Astrocyte of the cerebellum (primary cell): Measurements from ENCODE around the gene GFI1B.
"Not testable (repeated sequence)": the region's sequence is repeated elsewhere in the genome, so short reads cannot be mapped to it uniquely, and the experiment has no call there.

Experiments
- DNase-seq: peaks from one replicate; pipeline ENCODE4 v3.0.0-alpha.2; 2011; ENCODE audit warnings: low read depth
- H3K4me3 ChIP-seq: 2 replicates; pipeline ENCODE4 v1.5.1; 2011; ENCODE audit warnings: mild to moderate bottlenecking, low read depth, low read length, moderate library complexity
- CTCF ChIP-seq: IDR thresholded peaks from 2 replicates; pipeline ENCODE4 v1.5.1; 2012; ENCODE audit warnings: low read length, low read depth, moderate library complexity, mild to moderate bottlenecking; ENCODE audit errors: missing control alignments
- in situ Hi-C: cut with HindIII; loops from 2 replicates; pipeline ENCODE4 v1.10.0; 2017; ENCODE audit warnings: low sequenced_read_pairs

GFI1B gene

DNA sequence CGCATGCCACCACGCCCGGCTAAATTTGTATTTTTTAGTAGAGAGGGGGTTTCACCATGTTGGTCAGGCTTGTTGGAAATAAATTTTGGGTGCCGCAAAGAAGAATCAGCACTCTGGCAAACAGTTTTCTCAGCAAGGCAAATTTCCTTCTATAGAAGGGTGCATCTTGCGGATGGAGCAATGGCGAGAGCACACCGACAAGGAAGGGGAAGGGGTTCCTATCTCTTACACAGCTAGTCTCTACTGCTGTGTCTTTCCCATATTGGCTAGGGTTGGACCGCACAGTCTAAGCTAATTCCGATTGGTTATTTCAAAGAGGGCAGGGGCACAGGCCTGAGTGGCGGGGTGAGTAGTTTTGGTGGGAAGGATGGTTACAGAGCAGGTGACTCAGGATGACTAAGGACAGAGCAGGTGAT is 53.0 kb downstream of the GFI1B start:
- H3K4me3 ChIP-seq, result peak overlapping the region; percentile 55
- no peak for DNase-seq
- TF ChIP-seq CTCF, result no peak
- in situ Hi-C loops, result no loop called here

GRCh38 chr9:133032171-133032570 is 53.7 kb downstream of the GFI1B start:
- DNase-seq, result no peak
- in situ Hi-C loops, result no loop called here
- TF ChIP-seq CTCF, result no peak
- no peak overlapping the region for H3K4me3 ChIP-seq

- no peak for TF ChIP-seq CTCF
- in situ Hi-C loops, result no loop called here
- no peak for DNase-seq
- no peak overlapping the region for H3K4me3 ChIP-seq
Measured at GRCh38 chr9:133035669-133036068, 57.2 kb downstream of the GFI1B start.

DNA sequence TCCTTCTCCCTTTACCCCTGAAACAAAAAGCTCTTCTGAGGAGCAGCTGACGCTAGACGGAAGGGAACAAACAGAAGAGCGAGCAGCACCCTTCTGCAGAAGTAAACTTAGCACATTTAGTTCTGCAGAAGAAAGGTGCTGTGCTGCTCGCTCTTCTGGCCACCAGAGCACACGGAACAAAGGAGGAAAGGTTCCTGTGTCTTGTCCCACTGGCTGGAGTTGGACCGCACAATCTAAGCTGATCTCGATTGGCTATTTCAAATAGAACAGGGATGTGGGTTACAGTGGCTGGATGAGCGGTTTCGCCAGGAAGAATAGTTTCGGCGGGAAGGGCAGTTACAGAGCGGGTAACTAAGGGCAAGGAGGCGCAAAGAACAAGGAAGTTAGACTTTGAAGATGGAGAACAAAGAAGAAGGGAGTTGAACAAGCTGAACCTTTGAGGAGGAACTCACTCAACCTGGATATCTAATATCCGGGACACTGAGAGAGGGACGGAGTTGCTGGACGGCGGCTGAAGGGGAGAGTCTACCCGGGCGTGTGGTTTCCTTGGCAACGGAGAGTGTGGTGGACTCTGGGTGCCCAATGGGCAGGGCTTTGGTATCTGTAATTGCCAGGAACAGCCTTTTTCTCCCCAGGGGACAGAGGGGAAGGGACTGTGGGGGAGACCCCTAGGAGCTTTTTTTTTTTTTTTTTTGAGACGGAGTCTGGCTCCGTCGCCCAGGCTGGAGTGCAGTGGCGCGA is 59.5 kb downstream of the GFI1B start:
- no peak for DNase-seq
- no peak for TF ChIP-seq CTCF
- H3K4me3 ChIP-seq, result no peak overlapping the region
- in situ Hi-C loops, result no loop called here

DNA sequence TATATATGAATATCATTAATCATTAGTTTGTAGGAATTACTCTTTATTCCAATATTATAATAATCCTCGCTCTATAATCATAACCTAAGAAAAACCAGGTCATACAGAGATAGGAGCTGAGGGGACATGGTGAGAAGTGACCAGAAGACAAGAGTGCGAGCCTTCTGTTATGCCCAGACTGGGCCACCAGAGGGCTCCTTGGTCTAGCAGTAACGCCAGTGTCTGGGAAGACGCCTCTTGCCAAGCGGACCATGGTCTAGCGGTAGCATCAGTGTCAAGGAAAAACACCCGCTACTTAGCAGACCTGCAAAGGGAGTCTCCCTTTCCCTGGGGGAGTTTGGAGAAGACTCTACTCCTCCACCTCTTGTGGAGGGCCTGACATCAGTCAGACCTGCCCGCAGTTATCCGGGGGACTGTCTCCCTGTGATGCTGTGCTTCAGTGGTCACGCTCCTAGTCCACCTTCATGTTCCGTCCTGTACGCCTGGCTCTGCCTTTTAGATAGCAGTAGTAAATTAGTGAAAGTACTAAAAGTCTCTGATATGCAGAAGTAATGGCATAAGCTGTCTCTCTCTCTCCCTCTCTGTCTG is 62.5 kb downstream of the GFI1B start:
- H3K4me3 ChIP-seq, DNase-seq, in situ Hi-C loops: not testable (repeated sequence)
- TF ChIP-seq CTCF, result peak; percentile 59
